Suprapubic skin (tissue), 4 donors: ENCODE data around the gene SLC12A2. TPM values are rescaled to one million over a fixed set of nuclear protein-coding genes. Genes with fewer than 3 reads are reported as not detected.

ENCODE experiments used
- DNase-seq, 2 donors: peaks; one replicate each; pipeline ENCODE4 v3.0.0-alpha.2; 2019; ENCODE audit warnings: low spot score in 2 of 2
- H3K27ac ChIP-seq: fragments of 200-600 bp; sonication (generic); one replicate; pipeline ENCODE4 v1.5.1; 2019
- H3K27me3 ChIP-seq: fragments of 200-600 bp; sonication (generic); one replicate; pipeline ENCODE4 v1.5.1; 2019
- H3K36me3 ChIP-seq: fragments of 200-600 bp; sonication (generic); one replicate; pipeline ENCODE4 v1.5.1; 2019
- H3K4me1 ChIP-seq: fragments of 200-600 bp; sonication (generic); one replicate; pipeline ENCODE4 v1.5.1; 2019
- H3K4me3 ChIP-seq: fragments of 200-600 bp; sonication (generic); one replicate; pipeline ENCODE4 v1.5.1; 2019; ENCODE audit warnings: mild to moderate bottlenecking
- H3K9me3 ChIP-seq: fragments of 200-600 bp; sonication (generic); one replicate; pipeline ENCODE4 v1.5.1; 2019
- CTCF ChIP-seq, 2 donors: fragments of 200-600 bp in 1 of 2; fragments of 450-650 bp in 1 of 2; sonication (generic) in 1 of 2; IDR thresholded peaks; one replicate each; pipeline ENCODE4 v1.5.1; 2016 to 2019; ENCODE audit warnings: antibody characterized with exemption in 2 of 2, mild to moderate bottlenecking in 1 of 2, moderate library complexity in 1 of 2
- EP300 ChIP-seq: sonication (generic); formaldehyde crosslinking; IDR thresholded peaks from one replicate; pipeline ENCODE4 v1.6.1; 2017; ENCODE audit warnings: antibody characterized with exemption
- POLR2A ChIP-seq, 2 donors: fragments of 450-650 bp; IDR thresholded peaks; one replicate each; pipeline ENCODE4 v1.6.1; 2017; ENCODE audit warnings: antibody characterized with exemption in 2 of 2, mild to moderate bottlenecking in 2 of 2, moderate library complexity in 2 of 2
- POLR2AphosphoS5 ChIP-seq, 3 donors: sonication (generic); formaldehyde crosslinking; IDR thresholded peaks; one replicate each; pipeline ENCODE4 v1.6.1; 2017; ENCODE audit warnings: antibody characterized with exemption in 3 of 3
- WGBS: methylation state at CpG from one replicate; pipeline ENCODE4 v1.1.5; 2018; 5-methylcytosine and 5-hydroxymethylcytosine counted together
- total RNA-seq, 4 donors: library from RNA; depleted of rRNA; stranded (reverse); fragments of >200 nt; gene quantifications; one replicate each; pipeline ENCODE4 v1.1.0, GENCODE V29; 2016

SLC12A2 gene
- total RNA-seq, 4 donors from 2014 or later = 126 to 330 (median 186) TPM

- no peaks in the 10 kb centered on the region for H3K27me3 ChIP-seq
- no peak overlapping the region for H3K4me3 ChIP-seq
- H3K9me3 ChIP-seq = no peaks in the 10 kb centered on the region
- H3K27ac ChIP-seq = no peak overlapping the region
- WGBS = 96% methylated on average over 2 of the region's 2 CpGs
- H3K36me3 ChIP-seq = peaks cover 23% of the 10 kb centered on the region
- H3K4me1 ChIP-seq = no peaks in the 10 kb centered on the region
- DNase-seq = no peak
- TF ChIP-seq EP300 (no peak), CTCF (IDR thresholded peaks at IDR 0.05) (no peak), POLR2A (IDR thresholded peaks at IDR 0.05) (no peak), POLR2AphosphoS5 (IDR thresholded peaks at IDR 0.05) (no peak)
Measured at GRCh38 chr5:128143911-128144310, 60.3 kb downstream of the SLC12A2 start.

- no peak for DNase-seq
- TF ChIP-seq EP300 = no peak
- TF ChIP-seq CTCF (IDR thresholded peaks at IDR 0.05) = no peak
- TF ChIP-seq POLR2AphosphoS5 (IDR thresholded peaks at IDR 0.05) = no peak
- TF ChIP-seq POLR2A (IDR thresholded peaks at IDR 0.05) = no peak
- Histone ChIP-seq H3K9me3 (no peaks in the 10 kb centered on the region), H3K27me3 (no peaks in the 10 kb centered on the region), H3K36me3 (peaks cover 22% of the 10 kb centered on the region), H3K4me3 (no peak overlapping the region), H3K27ac (no peak overlapping the region), H3K4me1 (no peaks in the 10 kb centered on the region)
- 88% methylated on average over 1 of the region's 1 CpG for WGBS
Measured at GRCh38 chr5:128144491-128144890, 60.9 kb downstream of the SLC12A2 start.

GRCh38 chr5:128146671-128147070, 63.1 kb downstream of the SLC12A2 start:
- Histone ChIP-seq H3K4me3 (no peak overlapping the region), H3K27ac (no peak overlapping the region), H3K4me1 (no peaks in the 10 kb centered on the region), H3K36me3 (peaks cover 15% of the 10 kb centered on the region), H3K9me3 (no peaks in the 10 kb centered on the region), H3K27me3 (no peaks in the 10 kb centered on the region)
- TF ChIP-seq POLR2A (IDR thresholded peaks at IDR 0.05) = no peak
- TF ChIP-seq POLR2AphosphoS5 (IDR thresholded peaks at IDR 0.05) = no peak
- TF ChIP-seq EP300 = no peak
- TF ChIP-seq CTCF (IDR thresholded peaks at IDR 0.05) = no peak
- WGBS = 83% methylated on average over 2 of the region's 2 CpGs
- no peak for DNase-seq

- Histone ChIP-seq H3K4me3 (no peak overlapping the region), H3K9me3 (no peaks in the 10 kb centered on the region), H3K36me3 (peaks cover 39% of the 10 kb centered on the region), H3K4me1 (no peaks in the 10 kb centered on the region), H3K27ac (no peak overlapping the region), H3K27me3 (no peaks in the 10 kb centered on the region)
- TF ChIP-seq POLR2AphosphoS5 (IDR thresholded peaks at IDR 0.05) = no peak
- TF ChIP-seq EP300 = no peak
- TF ChIP-seq POLR2A (IDR thresholded peaks at IDR 0.05) = no peak
- TF ChIP-seq CTCF (IDR thresholded peaks at IDR 0.05) = no peak
- WGBS = 74% methylated on average over 3 of the region's 3 CpGs
- DNase-seq = no peak
Measured at GRCh38 chr5:128154943-128155342, 71.4 kb downstream of the SLC12A2 start.

- Histone ChIP-seq H3K27me3 (no peaks in the 10 kb centered on the region), H3K36me3 (peaks cover 39% of the 10 kb centered on the region), H3K9me3 (no peaks in the 10 kb centered on the region), H3K27ac (no peak overlapping the region), H3K4me3 (no peak overlapping the region), H3K4me1 (no peaks in the 10 kb centered on the region)
- no peak for DNase-seq
- TF ChIP-seq EP300 (no peak), POLR2A (IDR thresholded peaks at IDR 0.05) (no peak), POLR2AphosphoS5 (IDR thresholded peaks at IDR 0.05) (no peak), CTCF (IDR thresholded peaks at IDR 0.05) (no peak)
Measured at GRCh38 chr5:128155776-128156175, 72.2 kb downstream of the SLC12A2 start.
